Kidney (tissue), 14 donors: Measurements from ENCODE around the gene ARHGEF17. TPM values are rescaled to one million over a fixed set of nuclear protein-coding genes. Genes with fewer than 3 reads are reported as not detected.

Experiments used
- DNase-seq, 5 donors: peaks; one replicate each; pipeline ENCODE4 v3.0.0-alpha.2; 2013 to 2020
- FAIRE-seq: peaks from 2 replicates; lab custom pipeline; 2012; peaks lifted over from hg19 to GRCh38; lab: Jason Lieb, UNC
- H3K27ac ChIP-seq, 2 donors: one replicate each; pipeline ENCODE4 v1.7.0; 2013; ENCODE audit warnings: low read depth in 2 of 2, low read length in 2 of 2, inconsistent platforms in 1 of 2
- H3K27me3 ChIP-seq: one replicate; pipeline ENCODE4 v1.7.1; 2013; ENCODE audit warnings: low read length, inconsistent platforms; ENCODE audit not compliant: control insufficient read depth, insufficient read depth
- H3K36me3 ChIP-seq, 3 donors: one replicate each; pipeline versions ENCODE4 v1.7.0 to v1.7.1; 2013; ENCODE audit warnings: low read length in 3 of 3, control low read depth in 1 of 3, inconsistent platforms in 1 of 3; ENCODE audit not compliant: insufficient read depth in 3 of 3, control insufficient read depth in 2 of 3
- H3K4me1 ChIP-seq, 3 donors: one replicate each; pipeline versions ENCODE4 v1.7.0 to v1.7.1; 2013; ENCODE audit warnings: low read length in 3 of 3, inconsistent platforms in 1 of 3, low read depth in 1 of 3; ENCODE audit not compliant: control insufficient read depth in 2 of 3, insufficient read depth in 2 of 3
- H3K4me3 ChIP-seq, 3 donors: one replicate each; pipeline versions ENCODE4 v1.7.0 to v1.8.1; 2013; ENCODE audit warnings: low read length in 3 of 3, control low read depth in 1 of 3, inconsistent platforms in 1 of 3
- H3K9ac ChIP-seq, 3 donors: one replicate each; pipeline versions ENCODE4 v1.7.0 to v1.7.1; 2013; ENCODE audit warnings: low read length in 3 of 3, control low read depth in 1 of 3, inconsistent platforms in 1 of 3
- H3K9me3 ChIP-seq, 3 donors: one replicate each; pipeline versions ENCODE4 v1.7.0 to v1.7.1; 2013; ENCODE audit warnings: low read length in 3 of 3, control low read depth in 1 of 3, inconsistent platforms in 1 of 3; ENCODE audit not compliant: control insufficient read depth in 2 of 3, insufficient read depth in 1 of 3
- intact Hi-C: fragments of 100-400 bp; cut with DNase I; formaldehyde crosslinking; loops from one replicate; pipeline ENCODE4 v1.11.1; 2022
- polyA plus RNA-seq: library from polyadenylated mRNA; stranded (reverse); fragments of 350-450 nt; fragmentation: Illumina TruSeq; extraction: RNeasy Lipid Tissue Mini Kit (QIAGEN cat#74804); gene quantifications from one replicate; pipeline ENCODE4 v1.2.3, GENCODE V29; 2014; ENCODE audit warnings: low read depth, low replicate concordance; ENCODE audit not compliant: insufficient read depth
- total RNA-seq: library from RNA; stranded (reverse); fragmentation: NEBNext Ultra II Directional; extraction: Animal tissue kit (Norgen Biotek cat#: 25700); gene quantifications from one replicate; pipeline ENCODE4 v1.2.1, GENCODE V29; 2021
- TF ChIP-seq, protein P1 (sequence below): IDR thresholded peaks from 3 replicates; pipeline ENCODE4 v1.5.1; 2012; ENCODE audit warnings: mild to moderate bottlenecking, moderate library complexity, borderline replicate concordance; ENCODE audit not compliant: insufficient read depth; ENCODE audit errors: extremely low read depth
- donor health status: control.
- donor health status: control.
- donor health status: control.
- donor health status: control.
- donor health status: control.
- donor health status: DM: yes; HTN: yes; CAD: no.
- donor health status: Normal renal cell carcinoma (clear cell type).

The ARHGEF17 gene
- total and polyA plus RNA-seq, 2 donors from 2014 or later: 36.6 to 68.2 TPM

DNA sequence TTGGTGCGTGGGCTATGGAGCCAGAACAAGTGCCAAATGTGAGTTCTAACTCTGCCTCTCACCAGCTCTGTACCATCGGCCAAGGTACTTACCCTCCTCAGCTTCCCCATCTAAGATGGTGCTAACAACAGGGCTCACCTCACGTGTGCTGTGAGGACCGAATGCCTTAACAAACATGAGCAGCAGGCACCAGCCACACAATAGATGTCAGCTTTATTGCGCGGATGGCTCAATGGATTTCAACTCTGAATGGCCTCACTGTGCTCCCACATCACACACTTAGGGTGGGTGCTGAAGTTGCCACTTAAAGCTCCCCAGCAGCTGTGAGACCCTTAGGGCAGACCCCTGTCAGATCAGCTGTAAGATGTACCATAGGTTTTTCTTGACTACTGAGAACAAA lies 92.2 kb downstream of the ARHGEF17 start:
- H3K4me3 ChIP-seq: no peak overlapping the region
- no peaks in the 10 kb centered on the region for H3K9me3 ChIP-seq
- H3K4me1 ChIP-seq: peaks cover 0 to 3% (median 2%) of the 10 kb centered on the region in 3 donors
- H3K27me3 ChIP-seq: no peaks in the 10 kb centered on the region
- intact Hi-C loops: loop anchor here (10.0 kb wide), 1 partner anchor 255 kb away; no protein-coding TSS in a partner anchor
- DNase-seq (no peak), FAIRE-seq (no peak)
- no peak overlapping the region for H3K27ac ChIP-seq
- TF ChIP-seq, protein P1, sequence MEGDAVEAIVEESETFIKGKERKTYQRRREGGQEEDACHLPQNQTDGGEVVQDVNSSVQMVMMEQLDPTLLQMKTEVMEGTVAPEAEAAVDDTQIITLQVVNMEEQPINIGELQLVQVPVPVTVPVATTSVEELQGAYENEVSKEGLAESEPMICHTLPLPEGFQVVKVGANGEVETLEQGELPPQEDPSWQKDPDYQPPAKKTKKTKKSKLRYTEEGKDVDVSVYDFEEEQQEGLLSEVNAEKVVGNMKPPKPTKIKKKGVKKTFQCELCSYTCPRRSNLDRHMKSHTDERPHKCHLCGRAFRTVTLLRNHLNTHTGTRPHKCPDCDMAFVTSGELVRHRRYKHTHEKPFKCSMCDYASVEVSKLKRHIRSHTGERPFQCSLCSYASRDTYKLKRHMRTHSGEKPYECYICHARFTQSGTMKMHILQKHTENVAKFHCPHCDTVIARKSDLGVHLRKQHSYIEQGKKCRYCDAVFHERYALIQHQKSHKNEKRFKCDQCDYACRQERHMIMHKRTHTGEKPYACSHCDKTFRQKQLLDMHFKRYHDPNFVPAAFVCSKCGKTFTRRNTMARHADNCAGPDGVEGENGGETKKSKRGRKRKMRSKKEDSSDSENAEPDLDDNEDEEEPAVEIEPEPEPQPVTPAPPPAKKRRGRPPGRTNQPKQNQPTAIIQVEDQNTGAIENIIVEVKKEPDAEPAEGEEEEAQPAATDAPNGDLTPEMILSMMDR: no peak
- peaks cover 0 to 1% (median 0%) of the 10 kb centered on the region in 3 donors for H3K36me3 ChIP-seq
- H3K9ac ChIP-seq: no peak overlapping the region

DNA sequence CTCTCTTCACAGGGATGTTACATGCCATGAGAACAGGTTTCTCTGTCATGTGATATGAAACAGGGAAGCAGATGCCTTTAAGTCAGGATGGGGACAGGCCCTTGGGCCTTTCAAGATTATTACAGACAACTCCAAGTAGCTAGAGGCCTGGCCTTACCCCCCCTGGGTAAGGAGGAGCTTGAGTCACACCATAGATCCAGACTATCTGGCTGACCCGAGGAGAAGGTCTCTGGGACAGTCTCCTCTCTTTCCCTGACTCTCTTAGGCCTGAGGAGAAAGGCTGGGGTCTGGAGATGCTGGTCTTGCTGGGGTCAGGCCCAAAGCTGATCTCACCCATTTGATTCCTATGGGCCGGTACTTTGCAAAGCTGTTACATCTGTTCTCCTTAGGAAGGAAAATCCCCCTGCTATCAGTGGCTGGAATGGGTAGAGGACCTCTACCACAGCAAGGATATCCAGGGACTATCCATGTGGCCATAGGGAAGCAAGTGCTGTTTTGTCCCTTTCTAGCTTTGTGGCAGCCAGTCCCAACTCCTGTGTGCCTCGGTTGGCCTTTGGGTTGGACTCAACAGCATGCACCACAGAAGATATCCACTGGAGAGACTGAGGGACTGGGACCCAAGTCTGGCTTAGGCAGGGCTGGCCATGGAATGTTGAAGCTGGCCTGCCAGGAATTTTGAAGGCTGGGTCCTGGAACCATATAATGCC lies 93.3 kb downstream of the ARHGEF17 start:
- no peaks in the 10 kb centered on the region for H3K27me3 ChIP-seq
- no peak overlapping the region for H3K27ac ChIP-seq
- FAIRE-seq: no peak
- H3K4me1 ChIP-seq: peaks cover 0 to 3% (median 2%) of the 10 kb centered on the region in 3 donors
- H3K9me3 ChIP-seq: no peaks in the 10 kb centered on the region
- no peak for DNase-seq
- no peak overlapping the region for H3K4me3 ChIP-seq
- H3K36me3 ChIP-seq: peaks cover 0 to 7% (median 0%) of the 10 kb centered on the region in 3 donors
- TF ChIP-seq, protein P1: no peak
- intact Hi-C loops: loop anchor here (10.0 kb wide), 1 partner anchor 253 kb away; no protein-coding TSS in a partner anchor
- H3K9ac ChIP-seq: no peak overlapping the region

DNA sequence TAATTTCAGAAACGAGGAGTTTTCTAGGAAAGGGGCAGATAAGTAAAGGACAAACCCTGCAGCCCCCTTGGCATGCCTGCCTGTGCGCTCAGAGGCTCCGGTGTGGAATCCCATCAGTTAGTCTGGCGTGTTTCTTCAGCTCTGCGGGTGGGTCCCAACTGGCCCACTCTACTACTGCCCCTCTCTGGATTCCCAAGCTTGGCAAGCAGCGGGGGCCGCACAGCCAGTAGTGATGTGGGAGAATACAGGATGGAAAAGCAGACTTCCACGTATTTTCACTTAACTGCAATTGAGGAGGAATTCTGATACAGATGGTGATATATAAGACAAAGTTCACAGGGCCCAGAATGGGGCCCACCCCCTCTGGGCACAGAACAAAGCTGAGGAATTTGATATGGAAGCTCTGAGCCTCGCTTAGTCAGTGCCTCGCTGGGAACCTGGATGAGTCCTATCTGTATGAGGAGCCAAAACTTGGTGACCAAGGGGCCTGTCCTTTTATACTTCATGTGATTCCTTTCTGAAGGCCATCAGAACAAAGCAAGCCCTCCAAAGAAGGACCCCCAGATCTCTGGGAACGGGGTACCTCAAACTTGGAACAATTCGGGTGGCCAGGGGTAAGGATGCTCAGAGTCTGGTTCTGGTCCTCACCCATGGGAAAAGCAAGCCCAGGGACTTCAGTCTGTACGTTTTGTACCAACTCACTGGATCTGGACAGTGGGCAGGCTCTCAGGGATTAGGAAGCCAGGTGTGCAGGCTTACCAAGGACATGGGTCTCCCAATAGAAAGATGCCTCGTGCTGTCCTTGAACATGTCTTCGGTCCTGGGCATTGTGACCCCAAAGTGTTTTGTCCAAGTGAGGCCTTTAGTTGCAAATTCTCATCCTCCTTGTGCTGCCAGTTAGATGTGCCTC lies 94.1 kb downstream of the ARHGEF17 start:
- FAIRE-seq: no peak

More for the DNA sequence above, 94.1 kb downstream of the ARHGEF17 start:
- Histone ChIP-seq H3K9ac (no peak overlapping the region), H3K9me3 (no peaks in the 10 kb centered on the region), H3K27ac (no peak overlapping the region), H3K27me3 (no peaks in the 10 kb centered on the region), H3K4me3 (no peak overlapping the region), H3K4me1 (peaks cover 0 to 3% (median 2%) of the 10 kb centered on the region in 3 donors), H3K36me3 (peaks cover 0 to 7% (median 0%) of the 10 kb centered on the region in 3 donors)
- intact Hi-C loops: loop anchor here (10.0 kb wide), 1 partner anchor 253 kb away; no protein-coding TSS in a partner anchor
- TF ChIP-seq, protein P1: no peak
- DNase-seq: no peak
